H1 (cell line): ENCODE data around the gene TBPL2. TPM values are rescaled to one million over a fixed set of nuclear protein-coding genes. Genes with fewer than 3 reads are reported as not detected.

Experiments used
- polyA plus RNA-seq, 7 experiments: library from polyadenylated mRNA; depleted of rRNA in 3 of 7; stranded (reverse) in 5 of 7; unstranded in 2 of 7; fragments of >200 nt in 5 of 7; fragments of 200-250 nt in 2 of 7; gene quantifications; 1 replicate in 5 of 7; 2 replicates in 1 of 7; 4 replicates in 1 of 7; pipeline versions ENCODE4 v1.2.1 to v1.2.3, GENCODE V29; 2011 to 2013; ENCODE audit warnings: missing spikeins in 2 of 7, mixed read lengths in 2 of 7
- total RNA-seq: library from RNA; stranded (reverse); fragmentation: NEBNext Ultra II Directional; extraction: Animal tissue kit (Norgen Biotek cat#: 25700); gene quantifications from 2 replicates; pipeline ENCODE4 v1.2.1, GENCODE V29; 2021
- TF ChIP-seq, protein P1 (sequence below), 3 experiments: IDR thresholded peaks; 1 replicate in 2 of 3; 2 replicates in 1 of 3; pipeline versions ENCODE4 v1.5.1 to v1.6.1; 2011; ENCODE audit warnings: low read length in 3 of 3, mild to moderate bottlenecking in 3 of 3, inconsistent platforms in 2 of 3, low read depth in 1 of 3, moderate library complexity in 1 of 3; ENCODE audit not compliant: insufficient read depth in 1 of 3; ENCODE audit errors: control extremely low read depth in 1 of 3

TBPL2 gene
- total and polyA plus RNA-seq, 2 of the 8 experiments (the other 6 are each of a cell fraction or from before 2014, with no cell fraction given): 0.03 TPM; not detected in 1

DNA sequence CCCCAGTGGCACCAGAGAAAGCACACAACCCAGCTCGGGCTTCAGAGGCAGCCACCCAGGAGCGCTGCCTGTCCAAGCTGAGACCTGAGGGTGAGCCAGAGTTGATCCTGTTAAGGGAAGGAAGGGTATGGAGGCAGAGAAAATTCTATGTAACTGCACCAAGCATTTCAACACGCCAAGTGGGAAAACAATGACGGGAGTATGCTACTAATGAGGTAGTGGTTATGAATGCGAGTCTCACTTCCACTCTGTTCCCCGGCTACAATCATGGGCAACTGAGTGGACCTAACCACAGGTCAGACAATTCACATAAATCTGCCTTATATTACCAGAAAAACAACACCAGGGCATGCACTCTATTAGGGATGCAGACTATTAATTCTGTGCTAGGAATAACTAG is 38.7 kb downstream of the TBPL2 start (continued):
- TF ChIP-seq, protein P1, sequence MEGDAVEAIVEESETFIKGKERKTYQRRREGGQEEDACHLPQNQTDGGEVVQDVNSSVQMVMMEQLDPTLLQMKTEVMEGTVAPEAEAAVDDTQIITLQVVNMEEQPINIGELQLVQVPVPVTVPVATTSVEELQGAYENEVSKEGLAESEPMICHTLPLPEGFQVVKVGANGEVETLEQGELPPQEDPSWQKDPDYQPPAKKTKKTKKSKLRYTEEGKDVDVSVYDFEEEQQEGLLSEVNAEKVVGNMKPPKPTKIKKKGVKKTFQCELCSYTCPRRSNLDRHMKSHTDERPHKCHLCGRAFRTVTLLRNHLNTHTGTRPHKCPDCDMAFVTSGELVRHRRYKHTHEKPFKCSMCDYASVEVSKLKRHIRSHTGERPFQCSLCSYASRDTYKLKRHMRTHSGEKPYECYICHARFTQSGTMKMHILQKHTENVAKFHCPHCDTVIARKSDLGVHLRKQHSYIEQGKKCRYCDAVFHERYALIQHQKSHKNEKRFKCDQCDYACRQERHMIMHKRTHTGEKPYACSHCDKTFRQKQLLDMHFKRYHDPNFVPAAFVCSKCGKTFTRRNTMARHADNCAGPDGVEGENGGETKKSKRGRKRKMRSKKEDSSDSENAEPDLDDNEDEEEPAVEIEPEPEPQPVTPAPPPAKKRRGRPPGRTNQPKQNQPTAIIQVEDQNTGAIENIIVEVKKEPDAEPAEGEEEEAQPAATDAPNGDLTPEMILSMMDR (IDR thresholded peaks at IDR 0.05; ENCODE audit: control extremely low read depth in 1 of 3, insufficient read depth in 1 of 3, low read depth in 1 of 3, low read length in 3 of 3): no peak
